ENCODE results near the gene CYB5B. TPM values are rescaled to one million over a fixed set of nuclear protein-coding genes. Genes with fewer than 3 reads are reported as not detected.
A peak's percentile ranks its signal among the peaks of the same experiment; 100 is the strongest.

Gene CYB5B
- total and polyA plus RNA-seq, 2 experiments from 2014 or later = 60.5 to 116 TPM

DNA sequence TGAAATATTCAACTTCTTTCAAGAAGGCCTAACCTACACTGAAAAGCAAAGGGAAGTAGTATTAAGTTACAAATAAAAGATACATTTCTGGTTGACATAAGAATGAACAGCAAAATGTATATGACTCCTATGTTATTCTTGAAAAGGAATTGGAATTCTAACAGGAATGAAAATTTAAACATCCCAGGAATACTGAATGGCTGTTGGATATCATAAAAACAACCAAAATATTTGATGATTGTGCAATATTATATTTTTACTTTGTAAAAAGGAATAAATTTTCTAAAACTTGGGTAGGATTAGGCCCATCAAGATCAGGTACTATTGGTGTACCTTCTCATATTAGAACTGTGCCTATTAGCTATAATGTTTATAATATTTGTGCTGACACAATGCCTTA lies 50.0 kb downstream of the CYB5B start:
- Histone ChIP-seq H3K27ac (no peak overlapping the region), H3K4me1 (ENCODE audit: insufficient read depth) (peaks cover 7% of the 10 kb centered on the region), H2AFZ (no peak overlapping the region), H3K36me3 (replicated peaks; ENCODE audit: insufficient read depth, low read depth) (no peaks in the 10 kb centered on the region), H4K20me1 (ENCODE audit: insufficient read depth, poor library complexity, severe bottlenecking) (no peaks in the 10 kb centered on the region), H3K4me2 (no peak overlapping the region), H3K27me3 (no peaks in the 10 kb centered on the region), H3K9me3 (ENCODE audit: low read depth) (no peaks in the 10 kb centered on the region), H3K4me3 (no peak overlapping the region), H3K9me2 (replicated peaks; ENCODE audit: insufficient read depth) (no peaks in the 10 kb centered on the region), H3K79me2 (no peaks in the 10 kb centered on the region)
- no peak for DNase-seq (ENCODE audit: low spot score)
- TF ChIP-seq, protein P1, sequence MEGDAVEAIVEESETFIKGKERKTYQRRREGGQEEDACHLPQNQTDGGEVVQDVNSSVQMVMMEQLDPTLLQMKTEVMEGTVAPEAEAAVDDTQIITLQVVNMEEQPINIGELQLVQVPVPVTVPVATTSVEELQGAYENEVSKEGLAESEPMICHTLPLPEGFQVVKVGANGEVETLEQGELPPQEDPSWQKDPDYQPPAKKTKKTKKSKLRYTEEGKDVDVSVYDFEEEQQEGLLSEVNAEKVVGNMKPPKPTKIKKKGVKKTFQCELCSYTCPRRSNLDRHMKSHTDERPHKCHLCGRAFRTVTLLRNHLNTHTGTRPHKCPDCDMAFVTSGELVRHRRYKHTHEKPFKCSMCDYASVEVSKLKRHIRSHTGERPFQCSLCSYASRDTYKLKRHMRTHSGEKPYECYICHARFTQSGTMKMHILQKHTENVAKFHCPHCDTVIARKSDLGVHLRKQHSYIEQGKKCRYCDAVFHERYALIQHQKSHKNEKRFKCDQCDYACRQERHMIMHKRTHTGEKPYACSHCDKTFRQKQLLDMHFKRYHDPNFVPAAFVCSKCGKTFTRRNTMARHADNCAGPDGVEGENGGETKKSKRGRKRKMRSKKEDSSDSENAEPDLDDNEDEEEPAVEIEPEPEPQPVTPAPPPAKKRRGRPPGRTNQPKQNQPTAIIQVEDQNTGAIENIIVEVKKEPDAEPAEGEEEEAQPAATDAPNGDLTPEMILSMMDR (IDR thresholded peaks at IDR 0.05; ENCODE audit: poor library complexity) = no peak
- TF ChIP-seq EZH2 (IDR thresholded peaks at IDR 0.05; ENCODE audit: borderline replicate concordance) (no peak), EZH2phosphoT487 (IDR thresholded peaks at IDR 0.05; ENCODE audit: low read depth, severe bottlenecking, unreplicated experiment) (no peak)

DNA sequence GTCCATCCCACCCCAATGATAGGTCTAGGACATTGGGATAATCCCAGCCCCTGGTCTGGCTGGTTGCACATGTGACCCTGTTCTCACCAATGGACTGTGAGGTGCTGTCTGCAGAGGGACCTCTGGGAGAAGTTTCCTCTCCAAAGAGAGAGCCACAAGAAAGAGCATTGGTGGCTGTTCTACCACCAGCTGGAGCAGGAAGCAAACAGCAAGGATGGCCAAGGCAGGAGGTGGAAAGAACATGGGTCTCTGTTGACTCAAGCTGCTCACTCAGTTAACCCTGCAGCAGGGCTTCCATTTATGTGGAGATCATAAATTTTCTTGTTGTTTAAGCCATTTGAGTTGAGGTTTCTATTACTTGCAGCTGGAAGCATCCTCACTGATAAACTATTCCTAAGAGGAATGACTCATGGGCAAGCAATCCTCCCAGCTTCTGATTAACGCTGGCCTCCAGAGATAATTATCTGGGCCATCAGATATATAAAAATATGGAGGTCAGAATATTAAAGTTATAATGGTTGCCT lies 52.6 kb downstream of the CYB5B start:
- H3K9me2 ChIP-seq (replicated peaks; ENCODE audit: insufficient read depth) = no peaks in the 10 kb centered on the region
- H3K9me3 ChIP-seq (ENCODE audit: low read depth) = no peaks in the 10 kb centered on the region
- H3K4me1 ChIP-seq (ENCODE audit: insufficient read depth) = peaks cover 7% of the 10 kb centered on the region
- no peak overlapping the region for H3K4me3 ChIP-seq
- H3K27ac ChIP-seq = peak overlapping the region; percentile 52
- H3K4me2 ChIP-seq = peak overlapping the region; percentile 40
- WGBS (ENCODE audit: low lambda C conversion rate, missing lambda C conversion rate) = 5% methylated on average over 1 of the region's 1 CpG
- H3K79me2 ChIP-seq = no peaks in the 10 kb centered on the region
- no peaks in the 10 kb centered on the region for H3K36me3 ChIP-seq (replicated peaks; ENCODE audit: insufficient read depth, low read depth)
- no peak overlapping the region for H2AFZ ChIP-seq
- TF ChIP-seq EZH2phosphoT487 (IDR thresholded peaks at IDR 0.05; ENCODE audit: low read depth, severe bottlenecking, unreplicated experiment) (no peak), EZH2 (IDR thresholded peaks at IDR 0.05; ENCODE audit: borderline replicate concordance) (no peak)
- TF ChIP-seq, protein P1 (IDR thresholded peaks at IDR 0.05; ENCODE audit: poor library complexity) = no peak
- peak; percentile 46 for DNase-seq (ENCODE audit: low spot score)
- no peaks in the 10 kb centered on the region for H4K20me1 ChIP-seq (ENCODE audit: insufficient read depth, poor library complexity, severe bottlenecking)
- no peaks in the 10 kb centered on the region for H3K27me3 ChIP-seq

DNA sequence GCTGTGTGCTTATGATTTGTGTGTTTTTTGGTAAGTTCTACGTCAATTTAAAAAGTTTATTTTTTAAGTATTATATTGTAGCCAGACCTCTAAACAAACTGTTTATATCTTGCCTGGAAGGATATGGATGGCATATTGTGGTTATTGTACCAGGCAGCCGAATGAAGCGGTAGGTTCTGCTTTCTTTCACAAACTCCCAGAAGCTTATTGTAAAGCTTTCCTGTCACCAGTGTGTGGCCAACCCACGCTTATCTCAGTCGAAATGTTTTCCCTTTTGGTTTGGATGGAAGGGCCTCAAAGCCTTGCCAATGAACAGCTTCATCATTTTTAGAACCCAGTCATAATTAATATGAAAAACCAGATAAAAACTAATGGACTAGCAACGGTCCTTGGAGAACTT lies 53.1 kb downstream of the CYB5B start:
- DNase-seq (ENCODE audit: low spot score) = no peak
- H3K27me3 ChIP-seq = no peaks in the 10 kb centered on the region
- no peak overlapping the region for H2AFZ ChIP-seq
- no peak overlapping the region for H3K4me3 ChIP-seq
- H3K4me1 ChIP-seq (ENCODE audit: insufficient read depth) = peaks cover 7% of the 10 kb centered on the region
- no peaks in the 10 kb centered on the region for H3K36me3 ChIP-seq (replicated peaks; ENCODE audit: insufficient read depth, low read depth)
- no peaks in the 10 kb centered on the region for H4K20me1 ChIP-seq (ENCODE audit: insufficient read depth, poor library complexity, severe bottlenecking)
- H3K27ac ChIP-seq = peak overlapping the region; percentile 26
- TF ChIP-seq EZH2 (IDR thresholded peaks at IDR 0.05; ENCODE audit: borderline replicate concordance) (no peak), EZH2phosphoT487 (IDR thresholded peaks at IDR 0.05; ENCODE audit: low read depth, severe bottlenecking, unreplicated experiment) (no peak)
- TF ChIP-seq, protein P1 (IDR thresholded peaks at IDR 0.05; ENCODE audit: poor library complexity) = no peak
- H3K79me2 ChIP-seq = no peaks in the 10 kb centered on the region
- 50% methylated on average over 6 of the region's 6 CpGs for WGBS (ENCODE audit: low lambda C conversion rate, missing lambda C conversion rate)
- H3K4me2 ChIP-seq = peak overlapping the region; percentile 40
- no peaks in the 10 kb centered on the region for H3K9me2 ChIP-seq (replicated peaks; ENCODE audit: insufficient read depth)
- no peaks in the 10 kb centered on the region for H3K9me3 ChIP-seq (ENCODE audit: low read depth)

DNA sequence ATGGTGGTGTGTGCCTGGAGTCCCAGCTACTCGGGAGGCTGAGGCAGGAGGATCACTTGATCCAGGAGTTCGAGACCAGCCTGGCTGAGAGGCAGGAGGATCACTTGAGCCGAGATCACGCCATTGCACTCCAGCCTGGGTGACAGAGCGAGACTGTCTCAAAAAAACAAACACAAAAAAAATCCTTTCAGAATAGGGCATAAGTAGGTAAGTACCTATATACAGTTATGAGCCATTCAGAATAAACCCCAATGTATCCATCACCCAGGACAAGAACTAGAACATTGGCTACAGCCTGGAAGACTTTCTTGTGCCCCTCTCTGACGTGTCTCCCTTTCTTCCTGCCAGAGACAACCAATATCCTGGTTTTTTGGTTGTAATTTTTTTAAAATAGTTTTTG lies 54.3 kb downstream of the CYB5B start:
- H3K27me3 ChIP-seq = no peaks in the 10 kb centered on the region
- no peak overlapping the region for H3K4me3 ChIP-seq
- 96% methylated on average over 6 of the region's 6 CpGs for WGBS (ENCODE audit: low lambda C conversion rate, missing lambda C conversion rate)
- no peaks in the 10 kb centered on the region for H3K9me2 ChIP-seq (replicated peaks; ENCODE audit: insufficient read depth)
- no peaks in the 10 kb centered on the region for H3K9me3 ChIP-seq (ENCODE audit: low read depth)
- no peaks in the 10 kb centered on the region for H3K36me3 ChIP-seq (replicated peaks; ENCODE audit: insufficient read depth, low read depth)
- no peak for DNase-seq (ENCODE audit: low spot score)
- no peaks in the 10 kb centered on the region for H4K20me1 ChIP-seq (ENCODE audit: insufficient read depth, poor library complexity, severe bottlenecking)
- H3K4me2 ChIP-seq = no peak overlapping the region
- no peak overlapping the region for H3K27ac ChIP-seq
- no peak overlapping the region for H2AFZ ChIP-seq
- no peaks in the 10 kb centered on the region for H3K79me2 ChIP-seq
- H3K4me1 ChIP-seq (ENCODE audit: insufficient read depth) = peaks cover 7% of the 10 kb centered on the region
- TF ChIP-seq, protein P1 (IDR thresholded peaks at IDR 0.05; ENCODE audit: poor library complexity) = no peak
- TF ChIP-seq EZH2phosphoT487 (IDR thresholded peaks at IDR 0.05; ENCODE audit: low read depth, severe bottlenecking, unreplicated experiment) = no peak
